A204.1 (cell line): ENCODE measurements around the gene ZNF324.
"Not testable (repeated sequence)": the region's sequence is repeated elsewhere in the genome, so short reads cannot be mapped to it uniquely, and the experiment has no call there.

Source experiments
- FAIRE-seq: peaks from 2 replicates; lab custom pipeline; 2012; peaks lifted over from hg19 to GRCh38; lab: Jason Lieb, UNC

ZNF324 gene

DNA sequence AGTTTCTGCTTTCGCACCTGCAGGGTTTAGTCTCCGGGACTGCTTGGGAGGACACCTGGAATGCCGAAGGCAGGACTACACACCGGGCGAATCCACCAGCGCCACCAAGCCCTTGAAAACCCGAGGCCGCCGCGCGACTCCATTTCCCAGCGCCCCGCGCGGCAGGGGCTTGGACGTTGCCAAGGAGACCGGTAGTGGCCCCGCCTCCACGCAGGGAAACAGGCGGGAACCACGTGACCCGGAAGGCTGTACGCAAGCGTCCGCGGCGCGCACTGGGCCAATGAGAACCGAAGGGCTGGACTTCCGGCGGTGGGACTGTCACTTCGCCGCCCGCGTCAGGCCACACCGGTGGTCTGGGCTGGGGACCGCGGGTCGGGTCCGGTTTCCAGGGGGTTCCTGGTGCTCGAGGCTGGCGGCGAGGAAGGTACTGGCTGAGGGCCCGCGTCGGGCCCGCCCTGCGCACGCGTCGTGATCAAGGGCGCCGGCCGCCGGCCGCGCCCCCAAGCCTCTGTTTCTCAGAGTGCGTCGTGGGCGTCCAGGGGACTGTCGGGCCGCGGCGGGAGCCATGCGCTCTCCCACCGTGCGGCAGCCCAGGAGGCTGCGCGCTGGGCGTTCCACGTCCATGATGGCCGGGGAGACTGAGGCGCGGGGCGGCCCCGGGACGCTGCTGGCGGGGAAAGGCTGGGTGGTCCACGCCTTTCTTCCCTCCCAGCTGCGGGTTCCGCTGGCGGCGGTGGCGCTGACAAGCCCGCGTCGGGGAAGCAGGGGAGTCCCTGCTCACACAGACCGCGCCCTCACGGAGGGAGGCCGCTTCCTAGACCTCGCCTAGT, at the start of gene ZNF324:
Gene ZNF324 (plus strand): TSS at position 321 of the 830 bp plus-strand sequence. CDS start 2,106 bp downstream, outside the sequence.
- peak; percentile 92 for FAIRE-seq

DNA sequence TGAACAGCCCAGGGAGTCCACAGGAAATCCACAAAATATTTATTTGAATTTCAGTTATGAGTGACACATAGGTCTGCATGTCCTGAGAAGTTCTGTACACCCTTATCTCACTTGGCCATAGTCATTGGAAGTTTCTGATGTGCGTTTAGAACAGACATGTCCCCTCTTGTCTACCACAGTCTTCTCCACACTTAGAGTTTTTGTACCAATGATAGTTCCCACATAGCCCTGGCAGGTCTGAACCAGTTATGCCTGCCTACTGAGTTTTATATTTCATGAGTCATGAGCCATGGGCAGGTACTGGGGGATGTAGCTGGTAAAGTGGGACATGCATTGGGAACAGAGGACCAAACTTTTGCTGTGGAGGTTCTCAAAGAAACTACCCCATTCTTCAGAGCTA, 38.3 kb upstream of the ZNF324 start:
- no peak for FAIRE-seq

DNA sequence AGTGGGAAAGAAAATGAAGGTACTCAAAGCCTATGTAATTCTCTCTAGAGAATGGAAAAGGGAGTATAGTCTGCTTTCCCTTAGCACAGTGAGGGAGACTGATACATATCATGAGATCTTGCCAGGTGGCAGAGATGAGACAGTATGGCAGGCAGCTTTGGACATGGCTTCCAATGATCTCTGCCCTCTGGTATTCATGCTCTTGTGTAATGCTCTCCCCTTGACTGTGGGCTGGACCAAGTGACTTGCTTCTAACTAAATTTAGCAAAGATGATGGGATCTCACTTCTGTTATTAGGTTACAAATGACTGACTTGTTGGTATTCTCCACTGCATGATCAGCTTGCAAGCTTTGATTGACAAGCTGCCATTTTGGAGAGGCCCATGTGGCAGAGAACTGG, 37.1 kb upstream of the ZNF324 start:
- FAIRE-seq = no peak

DNA sequence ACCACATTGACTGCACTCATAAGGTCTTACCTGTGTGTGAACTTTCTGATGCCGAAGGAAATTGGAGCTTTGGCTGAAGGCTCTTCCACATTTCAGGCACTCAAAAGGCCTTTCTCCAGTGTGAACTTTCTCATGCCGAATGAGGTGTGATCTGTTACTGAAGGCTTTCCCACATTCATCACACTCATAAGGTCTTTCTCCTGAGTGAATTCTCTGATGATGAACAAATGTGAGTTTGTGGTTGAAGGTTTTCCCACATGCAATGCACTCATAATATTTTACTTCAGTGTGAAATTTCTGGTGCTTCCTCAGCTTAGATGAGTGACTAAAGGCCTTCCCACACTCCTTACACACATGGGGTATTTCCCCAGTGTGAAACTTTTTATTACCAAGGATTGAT, 32.7 kb upstream of the ZNF324 start:
- no peak for FAIRE-seq

DNA sequence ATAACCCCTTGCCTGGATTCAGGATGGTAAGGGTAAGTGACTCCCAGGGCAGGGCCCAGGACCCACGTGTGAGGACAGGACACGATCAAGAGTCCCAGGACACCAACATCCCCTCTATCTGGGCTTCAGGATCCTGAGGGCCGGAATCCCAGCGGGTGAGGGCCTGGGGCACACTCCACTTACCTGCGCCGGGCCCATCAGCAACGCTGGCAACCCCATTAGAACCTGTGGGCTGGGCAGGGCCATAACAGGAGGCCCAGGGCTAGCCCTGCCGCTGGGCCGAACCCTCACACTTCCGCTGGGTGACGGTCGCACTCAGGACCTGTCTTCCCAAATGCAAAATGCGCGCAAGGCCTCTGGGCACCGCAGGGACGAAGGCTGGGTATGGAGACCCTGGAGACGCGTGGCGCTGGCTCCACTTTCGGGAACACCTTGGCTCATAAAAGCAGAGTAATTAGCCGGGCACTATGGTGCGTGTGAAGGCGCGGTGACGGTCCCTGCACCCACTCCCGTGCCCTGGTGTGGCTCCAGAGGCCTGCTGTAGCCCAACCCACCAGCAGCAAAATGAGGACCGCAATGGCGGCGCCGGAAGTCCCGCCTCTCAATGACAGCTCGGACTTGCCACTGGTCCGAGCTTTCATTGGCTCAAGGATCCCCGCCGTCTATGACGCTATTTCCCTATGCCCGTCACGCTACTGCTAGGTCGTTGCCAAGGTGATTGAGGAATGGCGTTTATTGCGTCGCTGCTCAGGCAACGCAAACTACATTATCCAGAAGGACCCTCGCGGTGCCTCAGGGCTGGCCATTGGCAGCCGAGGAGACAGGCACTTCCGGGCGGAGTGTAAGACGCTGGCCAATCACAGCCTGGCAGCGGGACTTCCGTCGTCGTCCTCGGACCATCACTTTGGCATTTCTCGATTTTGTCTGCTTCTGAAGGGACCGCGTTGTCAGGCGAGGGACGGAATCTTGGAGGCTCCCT, 27.0 kb upstream of the ZNF324 start, which contains the start of gene ZNF132:
Gene ZNF132 (minus strand): TSS at position 578 of the 979 bp plus-strand sequence. CDS start 332 bp downstream, at position 246.
- FAIRE-seq = no peak

DNA sequence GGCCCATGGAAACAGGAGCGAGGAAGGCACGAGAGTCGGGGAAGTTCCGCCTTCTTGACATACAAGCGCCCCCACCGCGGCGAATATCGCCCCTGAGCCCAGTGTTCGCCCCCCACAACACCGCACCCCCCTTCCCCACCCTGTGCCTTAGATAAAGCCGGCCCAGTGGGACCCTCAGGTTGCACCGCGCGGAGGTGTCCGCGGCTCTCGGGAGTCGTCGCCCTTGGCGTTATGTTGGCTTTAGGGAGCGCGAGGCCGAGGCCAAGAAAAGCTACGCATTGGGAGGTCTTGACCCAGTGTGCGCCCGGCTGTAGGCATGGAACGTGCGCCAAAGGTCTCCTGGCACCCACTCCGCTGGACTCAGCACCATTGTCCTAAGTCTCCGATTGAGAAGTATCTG, 26.3 kb upstream of the ZNF324 start:
- FAIRE-seq = no peak

DNA sequence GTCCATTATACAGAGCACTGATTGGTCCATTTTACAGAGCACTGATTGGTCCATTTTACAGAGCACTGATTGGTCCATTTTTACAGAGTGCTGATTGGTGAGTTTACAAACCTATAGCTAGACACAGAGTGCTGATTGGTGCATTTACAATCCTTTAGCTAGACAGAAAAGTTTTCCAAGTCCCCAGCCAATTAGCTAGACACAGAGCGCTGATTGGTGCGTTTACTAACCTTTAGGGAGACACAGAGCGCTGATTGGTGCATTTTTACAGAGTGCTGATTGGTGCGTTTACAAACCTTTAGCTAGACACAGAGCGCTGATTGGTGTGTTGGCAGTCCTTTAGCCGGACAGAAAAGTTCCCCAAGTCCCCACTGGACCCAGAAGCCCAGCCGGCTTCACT, 23.9 kb upstream of the ZNF324 start:
- FAIRE-seq = not testable (repeated sequence)

DNA sequence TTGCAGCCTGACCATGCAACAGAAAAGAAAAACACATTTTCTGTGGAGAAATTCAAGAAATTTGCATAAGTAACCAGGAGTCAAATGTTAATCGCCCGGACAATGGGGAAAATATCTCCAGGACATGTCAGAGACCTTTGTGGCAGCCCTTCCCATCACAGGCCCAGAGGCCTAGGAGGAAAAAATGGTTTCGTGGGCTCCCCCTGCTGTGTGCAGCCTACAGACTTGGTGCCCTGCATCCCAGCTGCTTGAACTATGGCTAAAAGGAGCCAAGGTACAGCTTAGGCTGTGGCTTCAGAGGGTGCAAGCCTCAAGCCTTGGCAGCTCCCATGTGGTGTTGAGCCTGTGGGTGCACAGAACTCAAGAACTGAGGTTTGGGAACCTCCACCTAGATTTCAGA, 18.0 kb upstream of the ZNF324 start:
- not testable (repeated sequence) for FAIRE-seq

DNA sequence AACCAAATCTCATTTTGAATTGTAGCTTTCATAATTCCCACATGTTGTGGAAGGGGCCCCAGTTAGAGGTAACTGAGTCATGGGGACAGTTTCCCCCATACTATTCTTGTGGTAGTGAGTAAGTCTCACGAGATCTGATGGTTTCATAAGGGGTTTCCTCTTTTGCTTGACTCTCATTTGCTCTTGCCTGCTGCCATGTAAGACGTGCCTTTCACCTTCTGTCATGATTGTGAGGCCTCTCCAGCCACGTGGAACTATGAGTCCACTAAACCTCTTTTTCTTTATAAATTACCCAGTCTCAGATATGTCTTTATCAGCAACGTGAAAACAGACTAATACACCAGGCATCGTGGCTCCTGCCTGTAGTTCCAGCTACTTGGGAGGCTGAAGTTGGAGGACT, 16.9 kb upstream of the ZNF324 start:
- not testable (repeated sequence) for FAIRE-seq

DNA sequence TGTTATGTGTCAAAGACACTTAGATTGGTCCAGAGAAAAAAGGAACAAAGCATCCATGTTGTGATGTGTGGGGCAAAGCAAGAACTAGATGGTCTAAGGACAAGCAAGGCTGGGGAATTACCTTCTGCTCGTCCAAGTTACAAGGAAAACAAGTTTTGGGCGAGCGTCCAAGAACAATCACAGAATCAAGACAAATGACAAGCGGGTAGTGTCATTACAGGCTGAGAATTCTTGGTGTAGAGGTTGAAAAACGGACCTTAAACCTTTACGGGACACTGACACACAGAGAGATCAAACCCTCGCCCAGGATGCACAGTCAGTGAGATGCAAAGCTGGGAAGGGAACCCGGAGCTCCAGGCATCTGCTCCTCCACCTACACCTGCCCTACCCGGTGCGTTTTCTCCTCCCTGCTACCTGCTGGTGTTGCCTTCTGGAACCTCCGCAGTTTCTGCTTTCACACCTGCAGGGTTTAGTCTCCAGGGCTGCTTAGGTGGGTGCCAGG, 16.0 kb upstream of the ZNF324 start:
- FAIRE-seq = no peak

DNA sequence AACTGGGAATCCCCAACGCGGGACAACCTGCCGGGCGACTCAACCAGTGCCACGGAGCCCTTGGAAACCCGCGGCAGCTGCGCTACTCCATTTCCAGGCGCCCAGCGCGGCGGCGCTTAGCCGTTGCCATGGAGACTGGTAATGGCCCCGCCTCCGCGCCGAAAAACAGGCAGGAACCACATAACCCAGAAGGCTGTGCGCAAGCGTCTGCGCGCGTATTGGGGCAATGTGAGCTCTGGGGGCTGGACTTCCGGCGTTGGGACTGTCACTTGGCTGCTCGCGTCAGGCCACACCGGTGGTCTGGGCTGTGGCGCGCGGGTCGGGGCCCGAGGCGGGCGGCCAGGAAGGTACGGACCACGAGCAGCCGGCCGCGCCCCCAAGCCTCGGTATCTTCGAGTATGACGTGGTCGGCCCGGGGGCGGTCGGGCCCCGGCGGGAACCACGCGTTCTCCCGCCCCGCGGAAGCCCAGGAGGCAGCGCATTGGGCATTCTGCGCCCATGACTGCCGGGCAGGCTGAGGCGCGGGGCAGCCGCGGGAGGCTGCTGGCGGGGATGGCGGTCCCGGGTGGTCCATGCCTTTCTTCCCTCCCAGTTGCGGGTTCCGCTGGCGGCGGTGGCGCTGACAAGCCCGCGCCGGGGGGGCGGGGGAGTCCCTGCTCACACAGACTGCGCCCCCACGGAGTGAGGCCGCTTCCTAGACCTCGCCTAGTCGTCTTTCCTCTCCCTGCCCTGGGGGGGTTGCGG, 15.3 kb upstream of the ZNF324 start, which contains the start of gene ZNF324B:
Gene ZNF324B (plus strand): TSS at position 265 of the 744 bp plus-strand sequence. CDS start 2,080 bp downstream, outside the sequence.
- peak; percentile 68 for FAIRE-seq

DNA sequence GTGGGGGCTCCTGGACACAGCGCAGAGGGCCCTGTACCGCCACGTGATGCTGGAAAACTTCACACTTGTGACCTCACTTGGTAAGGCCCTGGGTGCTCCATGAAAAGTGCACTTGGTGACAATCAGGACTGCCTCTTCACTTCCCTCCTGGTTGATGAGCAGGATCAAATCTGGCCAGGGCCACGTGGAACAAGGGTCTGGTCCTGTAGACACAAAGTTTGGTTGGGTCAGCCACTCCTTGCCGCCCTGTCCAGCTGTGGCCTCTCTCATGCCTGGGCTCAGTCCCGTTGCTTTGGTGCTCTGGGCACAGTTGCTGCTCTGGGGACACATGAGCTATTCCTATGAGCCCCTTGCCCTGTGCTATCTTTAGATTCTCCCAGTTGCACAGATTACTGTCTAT, 13.1 kb upstream of the ZNF324 start:
- no peak for FAIRE-seq

DNA sequence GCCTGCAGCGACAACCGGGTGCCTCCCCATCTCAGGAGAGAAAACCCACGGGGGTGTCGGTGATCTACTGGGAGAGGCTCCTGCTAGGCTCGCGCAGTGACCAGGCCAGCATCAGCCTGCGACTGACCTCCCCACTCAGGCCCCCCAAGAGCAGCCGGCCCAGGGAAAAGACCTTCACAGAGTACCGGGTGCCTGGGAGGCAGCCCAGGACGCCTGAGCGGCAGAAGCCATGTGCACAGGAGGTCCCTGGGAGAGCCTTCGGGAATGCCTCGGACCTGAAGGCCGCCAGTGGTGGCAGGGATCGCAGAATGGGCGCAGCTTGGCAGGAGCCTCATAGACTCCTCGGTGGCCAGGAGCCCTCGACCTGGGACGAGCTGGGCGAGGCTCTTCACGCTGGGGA, 11.6 kb upstream of the ZNF324 start:
- FAIRE-seq = no peak

DNA sequence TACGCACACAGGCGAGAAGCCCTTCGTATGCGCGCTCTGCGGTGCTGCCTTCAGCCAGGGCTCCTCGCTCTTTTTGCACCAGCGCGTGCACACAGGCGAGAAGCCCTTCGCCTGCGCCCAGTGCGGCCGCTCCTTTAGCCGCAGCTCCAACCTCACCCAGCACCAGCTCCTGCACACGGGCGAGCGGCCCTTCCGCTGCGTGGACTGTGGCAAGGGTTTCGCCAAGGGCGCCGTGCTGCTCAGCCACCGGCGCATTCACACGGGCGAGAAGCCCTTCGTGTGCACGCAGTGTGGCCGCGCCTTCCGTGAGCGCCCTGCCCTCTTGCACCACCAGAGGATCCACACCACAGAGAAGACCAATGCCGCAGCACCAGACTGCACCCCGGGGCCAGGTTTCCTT, 10.8 kb upstream of the ZNF324 start:
- no peak for FAIRE-seq

DNA sequence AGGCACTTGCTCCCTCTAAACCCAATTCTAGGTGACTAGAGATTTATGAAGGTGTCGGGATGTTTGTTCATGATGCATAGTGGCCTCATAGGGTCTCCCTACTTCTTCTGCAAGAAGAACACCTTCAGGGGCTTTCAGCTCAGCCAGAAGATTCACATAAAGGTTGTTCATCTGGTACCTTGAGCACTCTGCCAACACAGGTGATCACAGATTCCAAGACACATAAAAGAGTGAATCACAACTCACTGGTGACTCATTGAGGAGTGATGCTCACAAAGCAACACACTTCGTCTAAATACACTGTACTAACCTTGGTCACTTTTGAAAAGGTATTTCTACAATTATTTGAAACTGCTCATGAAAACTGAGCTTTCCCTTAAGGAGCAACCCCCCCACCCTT, 6.8 kb upstream of the ZNF324 start:
- no peak for FAIRE-seq

DNA sequence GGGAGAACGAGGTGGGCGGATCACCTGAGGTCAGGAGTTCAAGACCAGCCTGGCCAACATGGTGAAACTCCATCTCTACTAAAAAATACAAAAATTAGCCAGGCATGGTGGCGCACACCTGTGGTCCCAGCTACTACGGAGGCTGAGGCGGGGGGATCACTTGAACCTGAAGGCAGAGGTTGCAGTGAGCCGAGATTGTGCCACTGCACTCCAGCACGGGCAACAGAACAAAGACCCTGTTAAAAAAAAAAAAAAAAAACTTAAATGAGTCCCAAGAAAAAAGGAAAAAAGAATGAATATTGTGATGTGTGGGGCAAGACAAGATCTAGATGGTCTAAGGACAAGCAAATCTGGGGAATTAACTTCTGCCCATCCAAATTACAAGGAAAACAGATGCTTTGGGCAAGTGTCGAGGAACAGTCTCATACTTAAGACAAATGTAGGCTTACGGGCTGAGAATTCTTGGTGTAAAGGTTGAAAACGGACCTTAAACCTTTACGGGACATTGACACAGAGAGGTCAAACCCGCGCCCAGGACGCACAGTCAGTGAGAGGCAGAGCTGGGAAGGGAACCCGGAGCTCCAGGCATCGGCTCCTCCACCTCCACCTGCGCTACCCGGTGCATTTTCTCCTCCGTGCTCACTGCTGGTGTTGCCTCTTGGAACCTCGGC, 656 bp upstream of the ZNF324 start:
- FAIRE-seq = no peak

DNA sequence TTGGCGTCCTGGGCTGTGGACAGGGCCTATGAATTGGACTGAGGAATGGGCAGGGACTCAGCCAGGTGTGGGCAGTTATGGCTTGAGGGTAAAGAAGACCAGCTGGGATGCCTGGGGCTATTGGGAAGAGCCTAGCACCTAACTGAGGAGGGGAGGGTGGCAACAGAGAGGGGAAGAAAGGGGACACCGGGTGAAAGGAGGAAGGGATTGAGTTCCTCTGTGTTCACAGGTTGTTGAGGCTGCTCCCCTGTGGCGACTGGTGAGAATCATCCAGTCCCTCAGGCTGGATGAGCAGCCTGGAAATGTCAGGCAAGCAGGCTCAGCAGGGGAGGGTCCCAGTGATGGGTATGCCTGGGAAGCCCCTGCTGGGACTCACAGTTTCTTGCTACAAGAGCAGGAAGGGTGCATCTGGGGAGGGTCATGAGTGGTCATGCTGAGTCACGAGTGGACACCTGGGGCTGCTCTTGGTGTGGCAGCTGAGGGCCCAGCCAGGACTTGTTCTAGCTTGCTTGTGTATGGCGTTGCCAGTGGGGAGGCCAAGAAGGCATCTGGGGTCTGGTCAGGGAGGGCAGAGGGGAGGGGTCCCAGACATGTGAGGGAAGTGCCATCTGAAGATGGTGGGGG, 1.4 kb downstream of the ZNF324 start:
- FAIRE-seq = no peak

DNA sequence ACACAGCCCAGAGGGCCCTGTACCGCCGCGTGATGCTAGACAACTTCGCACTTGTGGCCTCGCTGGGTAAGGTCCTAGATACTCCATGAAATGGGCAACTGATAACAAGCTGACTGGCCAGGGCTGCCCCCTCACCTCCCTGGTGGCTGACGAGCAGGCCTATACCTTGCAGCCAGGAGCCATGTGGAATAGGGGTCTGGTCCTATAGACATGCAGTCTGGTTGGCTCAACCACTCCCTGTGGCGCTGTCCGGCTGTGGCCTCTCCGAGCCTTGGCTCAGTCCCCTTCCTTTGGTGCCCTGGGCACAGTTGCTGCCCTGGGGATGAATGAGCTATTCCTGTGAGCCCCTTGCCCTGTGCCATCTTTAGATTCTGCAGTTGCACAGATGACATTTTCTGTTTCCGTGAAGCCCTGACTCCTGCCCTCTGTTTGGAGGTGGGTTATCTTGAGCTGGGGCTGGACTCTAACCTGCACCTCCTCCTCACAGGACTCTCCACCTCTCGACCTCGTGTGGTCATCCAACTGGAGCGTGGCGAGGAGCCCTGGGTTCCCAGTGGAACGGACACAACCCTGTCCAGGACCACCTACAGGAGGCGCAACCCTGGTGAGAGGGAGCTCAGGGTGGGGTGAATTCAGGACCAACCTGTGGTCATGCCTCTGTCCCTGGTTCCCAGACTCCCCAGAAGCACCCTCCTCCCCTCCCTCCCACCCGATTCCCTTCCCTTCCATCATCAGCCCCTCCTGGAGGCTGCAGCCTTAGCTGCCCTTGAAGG, 2.5 kb downstream of the ZNF324 start:
- no peak for FAIRE-seq

DNA sequence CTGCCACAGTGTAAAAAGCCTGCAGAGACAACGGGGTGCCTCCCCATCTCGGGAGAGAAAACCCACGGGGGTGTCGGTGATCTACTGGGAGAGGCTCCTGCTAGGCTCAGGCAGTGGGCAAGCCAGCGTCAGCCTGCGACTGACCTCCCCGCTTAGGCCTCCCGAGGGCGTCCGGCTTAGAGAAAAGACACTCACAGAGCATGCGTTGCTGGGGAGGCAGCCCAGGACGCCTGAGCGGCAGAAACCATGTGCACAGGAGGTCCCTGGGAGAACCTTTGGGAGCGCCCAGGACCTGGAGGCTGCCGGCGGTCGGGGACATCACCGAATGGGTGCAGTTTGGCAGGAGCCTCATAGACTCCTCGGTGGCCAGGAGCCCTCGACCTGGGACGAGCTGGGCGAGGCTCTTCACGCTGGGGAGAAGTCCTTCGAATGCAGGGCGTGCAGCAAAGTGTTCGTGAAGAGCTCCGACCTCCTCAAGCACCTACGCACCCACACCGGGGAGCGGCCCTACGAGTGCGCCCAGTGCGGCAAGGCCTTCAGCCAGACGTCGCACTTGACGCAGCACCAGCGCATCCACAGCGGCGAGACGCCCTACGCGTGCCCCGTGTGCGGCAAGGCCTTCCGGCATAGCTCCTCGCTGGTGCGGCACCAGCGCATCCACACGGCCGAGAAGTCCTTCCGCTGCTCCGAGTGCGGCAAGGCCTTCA, 4.1 kb downstream of the ZNF324 start:
- FAIRE-seq = not testable (repeated sequence)
